Liver (tissue), 9 donors: ENCODE results near the gene GCDH. TPM values are rescaled to one million over a fixed set of nuclear protein-coding genes. Genes with fewer than 3 reads are reported as not detected.

Experiments
- DNase-seq: peaks from one replicate; pipeline ENCODE4 v3.0.0-alpha.2; 2017; ENCODE audit warnings: low spot score
- H3K27ac ChIP-seq, 2 donors: one replicate each; pipeline ENCODE4 v1.7.0; 2013; ENCODE audit warnings: inconsistent platforms in 2 of 2, low read length in 2 of 2, control low read depth in 1 of 2, low read depth in 1 of 2, mild to moderate bottlenecking in 1 of 2
- H3K27me3 ChIP-seq, 4 donors: one replicate each; pipeline versions ENCODE4 v1.6.1 to v1.7.0; 2013; ENCODE audit warnings: low read length in 3 of 4, inconsistent platforms in 1 of 4, mild to moderate bottlenecking in 1 of 4, moderate library complexity in 1 of 4; ENCODE audit not compliant: control insufficient read depth in 4 of 4, insufficient read depth in 4 of 4
- H3K36me3 ChIP-seq, 4 donors: one replicate each; pipeline versions ENCODE4 v1.6.1 to v1.7.0; 2013; ENCODE audit warnings: low read length in 3 of 4, mild to moderate bottlenecking in 3 of 4, low read depth in 1 of 4, moderate library complexity in 1 of 4; ENCODE audit not compliant: control insufficient read depth in 4 of 4, insufficient read depth in 3 of 4
- H3K4me1 ChIP-seq, 4 donors: one replicate each; pipeline versions ENCODE4 v1.6.1 to v1.7.0; 2013; ENCODE audit warnings: low read length in 3 of 4, mild to moderate bottlenecking in 3 of 4, moderate library complexity in 1 of 4; ENCODE audit not compliant: control insufficient read depth in 4 of 4, insufficient read depth in 4 of 4
- H3K4me3 ChIP-seq, 3 donors: one replicate each; pipeline versions ENCODE4 v1.6.1 to v1.7.0; 2013; ENCODE audit warnings: low read length in 3 of 3, control low read depth in 1 of 3, low read depth in 1 of 3, mild to moderate bottlenecking in 1 of 3
- H3K9ac ChIP-seq, 2 donors: one replicate each; pipeline ENCODE4 v1.7.0; 2013; ENCODE audit warnings: low read length in 2 of 2, mild to moderate bottlenecking in 2 of 2, moderate library complexity in 2 of 2, control low read depth in 1 of 2, low read depth in 1 of 2
- H3K9me3 ChIP-seq, 4 donors: one replicate each; pipeline versions ENCODE4 v1.6.1 to v1.7.0; 2013; ENCODE audit warnings: low read length in 3 of 4; ENCODE audit not compliant: control insufficient read depth in 4 of 4
- EGR1 ChIP-seq, 2 donors: IDR thresholded peaks; 2 replicates each; pipeline ENCODE4 v1.6.1; 2016 to 2018; ENCODE audit warnings: antibody characterized with exemption in 2 of 2, low read depth in 2 of 2
- FOXA1 ChIP-seq: IDR thresholded peaks from 2 replicates; pipeline ENCODE4 v1.6.1; 2016; ENCODE audit warnings: antibody characterized with exemption
- FOXA2 ChIP-seq: IDR thresholded peaks from 2 replicates; pipeline ENCODE4 v1.6.1; 2016; ENCODE audit warnings: antibody characterized with exemption
- HNF4A ChIP-seq, 2 donors: conservative IDR thresholded peaks; 2 replicates each; pipeline ENCODE4 v1.6.1; 2016; ENCODE audit warnings: antibody characterized with exemption in 2 of 2, mild to moderate bottlenecking in 2 of 2
- HNF4G ChIP-seq: IDR thresholded peaks from 2 replicates; pipeline ENCODE4 v1.6.1; 2016; ENCODE audit warnings: antibody characterized with exemption
- JUND ChIP-seq, 2 donors: IDR thresholded peaks; 2 replicates each; pipeline ENCODE4 v1.6.1; 2016; ENCODE audit warnings: antibody characterized with exemption in 2 of 2
- NR2F2 ChIP-seq: IDR thresholded peaks from 2 replicates; pipeline ENCODE4 v1.6.1; 2016; ENCODE audit warnings: antibody characterized with exemption
- RAD21 ChIP-seq, 2 donors: IDR thresholded peaks; 2 replicates each; pipeline ENCODE4 v1.6.1; 2016; ENCODE audit warnings: antibody characterized with exemption in 2 of 2, mild to moderate bottlenecking in 2 of 2
- RXRA ChIP-seq, 2 donors: IDR thresholded peaks; 2 replicates each; pipeline ENCODE4 v1.6.1; 2017 to 2018; ENCODE audit warnings: antibody characterized with exemption in 2 of 2, mild to moderate bottlenecking in 1 of 2
- SP1 ChIP-seq: IDR thresholded peaks from 2 replicates; pipeline ENCODE4 v1.6.1; 2018; ENCODE audit warnings: antibody characterized with exemption, mild to moderate bottlenecking
- TAF1 ChIP-seq: conservative IDR thresholded peaks from 2 replicates; pipeline ENCODE4 v1.6.1; 2016; ENCODE audit warnings: antibody characterized with exemption, mild to moderate bottlenecking
- YY1 ChIP-seq: IDR thresholded peaks from 2 replicates; pipeline ENCODE4 v1.6.1; 2016; ENCODE audit warnings: antibody characterized with exemption, mild to moderate bottlenecking
- WGBS: extraction: QIAGEN DNeasy Blood & Tissue Kit; methylation state at CpG from one replicate; pipeline ENCODE4 v1.1.7; 2013; 5-methylcytosine and 5-hydroxymethylcytosine counted together
- polyA plus RNA-seq, 2 donors: library from polyadenylated mRNA; stranded (reverse) in 1 of 2; unstranded in 1 of 2; fragments of 200-250 nt in 1 of 2; fragments of >200 nt in 1 of 2; fragmentation: Nextera tagmentation in 1 of 2; extraction: Ambion mirVana in 1 of 2; gene quantifications; one replicate each; pipeline versions ENCODE4 v1.2.1 to v1.2.3, GENCODE V29; 2013 to 2015
- total RNA-seq, 2 donors: library from RNA; depleted of rRNA; stranded (reverse); fragments of >200 nt; gene quantifications; one replicate each; pipeline ENCODE4 v1.2.3, GENCODE V29; 2014
- TF ChIP-seq, protein P1 (sequence below): IDR thresholded peaks from 2 replicates; pipeline ENCODE4 v1.6.1; 2016; ENCODE audit warnings: antibody characterized with exemption, mild to moderate bottlenecking
- TF ChIP-seq, protein P2 (sequence below): IDR thresholded peaks from 2 replicates; pipeline ENCODE4 v1.6.1; 2016; ENCODE audit warnings: antibody characterized with exemption
- TF ChIP-seq, protein P3 (sequence below): IDR thresholded peaks from 2 replicates; pipeline ENCODE4 v1.6.1; 2016; ENCODE audit warnings: antibody characterized with exemption
- TF ChIP-seq, protein P4 (sequence below): IDR thresholded peaks from 2 replicates; pipeline ENCODE4 v1.6.1; 2016; ENCODE audit warnings: antibody characterized with exemption
- donor health status: healthy.
- donor health status: healthy.
- donor health status: healthy.
- donor health status: healthy.
- donor health status: healthy.

GCDH gene
- total and polyA plus RNA-seq, 4 donors, result 65.8 to 118 (median 78.1) TPM

DNA sequence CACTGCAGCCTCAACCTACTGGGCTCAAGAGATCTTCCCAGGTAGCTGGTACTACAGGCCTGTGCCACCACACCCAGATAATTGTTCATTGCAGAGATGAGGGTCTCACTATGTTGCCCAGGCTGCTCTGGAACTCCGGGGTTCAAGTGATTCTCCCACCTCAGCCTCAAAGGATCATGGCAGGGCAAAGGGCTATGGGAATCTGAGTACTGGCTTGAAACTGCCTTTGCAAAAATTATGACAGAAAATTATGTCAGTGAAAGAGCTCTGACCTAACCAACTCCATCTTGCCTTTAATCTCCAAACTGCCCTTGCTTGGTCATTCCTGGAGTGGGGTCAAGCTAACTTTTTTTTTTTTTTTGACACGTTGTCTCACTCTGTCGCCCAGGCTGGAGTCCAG lies 8.4 kb upstream of the GCDH start:
- H3K9me3 ChIP-seq, result peaks cover 5 to 21% (median 12%) of the 10 kb centered on the region in 4 donors
- TF ChIP-seq RAD21 (IDR thresholded peaks at IDR 0.05) (no peak), JUND (IDR thresholded peaks at IDR 0.05) (no peak), SP1 (no peak), EGR1 (IDR thresholded peaks at IDR 0.05; ENCODE audit: low read depth in 2 of 2) (no peak), YY1 (no peak), FOXA1 (no peak), NR2F2 (no peak)
- TF ChIP-seq, protein P1, sequence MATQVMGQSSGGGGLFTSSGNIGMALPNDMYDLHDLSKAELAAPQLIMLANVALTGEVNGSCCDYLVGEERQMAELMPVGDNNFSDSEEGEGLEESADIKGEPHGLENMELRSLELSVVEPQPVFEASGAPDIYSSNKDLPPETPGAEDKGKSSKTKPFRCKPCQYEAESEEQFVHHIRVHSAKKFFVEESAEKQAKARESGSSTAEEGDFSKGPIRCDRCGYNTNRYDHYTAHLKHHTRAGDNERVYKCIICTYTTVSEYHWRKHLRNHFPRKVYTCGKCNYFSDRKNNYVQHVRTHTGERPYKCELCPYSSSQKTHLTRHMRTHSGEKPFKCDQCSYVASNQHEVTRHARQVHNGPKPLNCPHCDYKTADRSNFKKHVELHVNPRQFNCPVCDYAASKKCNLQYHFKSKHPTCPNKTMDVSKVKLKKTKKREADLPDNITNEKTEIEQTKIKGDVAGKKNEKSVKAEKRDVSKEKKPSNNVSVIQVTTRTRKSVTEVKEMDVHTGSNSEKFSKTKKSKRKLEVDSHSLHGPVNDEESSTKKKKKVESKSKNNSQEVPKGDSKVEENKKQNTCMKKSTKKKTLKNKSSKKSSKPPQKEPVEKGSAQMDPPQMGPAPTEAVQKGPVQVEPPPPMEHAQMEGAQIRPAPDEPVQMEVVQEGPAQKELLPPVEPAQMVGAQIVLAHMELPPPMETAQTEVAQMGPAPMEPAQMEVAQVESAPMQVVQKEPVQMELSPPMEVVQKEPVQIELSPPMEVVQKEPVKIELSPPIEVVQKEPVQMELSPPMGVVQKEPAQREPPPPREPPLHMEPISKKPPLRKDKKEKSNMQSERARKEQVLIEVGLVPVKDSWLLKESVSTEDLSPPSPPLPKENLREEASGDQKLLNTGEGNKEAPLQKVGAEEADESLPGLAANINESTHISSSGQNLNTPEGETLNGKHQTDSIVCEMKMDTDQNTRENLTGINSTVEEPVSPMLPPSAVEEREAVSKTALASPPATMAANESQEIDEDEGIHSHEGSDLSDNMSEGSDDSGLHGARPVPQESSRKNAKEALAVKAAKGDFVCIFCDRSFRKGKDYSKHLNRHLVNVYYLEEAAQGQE, result no peak
- TF ChIP-seq, protein P2, sequence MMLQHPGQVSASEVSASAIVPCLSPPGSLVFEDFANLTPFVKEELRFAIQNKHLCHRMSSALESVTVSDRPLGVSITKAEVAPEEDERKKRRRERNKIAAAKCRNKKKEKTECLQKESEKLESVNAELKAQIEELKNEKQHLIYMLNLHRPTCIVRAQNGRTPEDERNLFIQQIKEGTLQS, result no peak
- TF ChIP-seq, protein P3, sequence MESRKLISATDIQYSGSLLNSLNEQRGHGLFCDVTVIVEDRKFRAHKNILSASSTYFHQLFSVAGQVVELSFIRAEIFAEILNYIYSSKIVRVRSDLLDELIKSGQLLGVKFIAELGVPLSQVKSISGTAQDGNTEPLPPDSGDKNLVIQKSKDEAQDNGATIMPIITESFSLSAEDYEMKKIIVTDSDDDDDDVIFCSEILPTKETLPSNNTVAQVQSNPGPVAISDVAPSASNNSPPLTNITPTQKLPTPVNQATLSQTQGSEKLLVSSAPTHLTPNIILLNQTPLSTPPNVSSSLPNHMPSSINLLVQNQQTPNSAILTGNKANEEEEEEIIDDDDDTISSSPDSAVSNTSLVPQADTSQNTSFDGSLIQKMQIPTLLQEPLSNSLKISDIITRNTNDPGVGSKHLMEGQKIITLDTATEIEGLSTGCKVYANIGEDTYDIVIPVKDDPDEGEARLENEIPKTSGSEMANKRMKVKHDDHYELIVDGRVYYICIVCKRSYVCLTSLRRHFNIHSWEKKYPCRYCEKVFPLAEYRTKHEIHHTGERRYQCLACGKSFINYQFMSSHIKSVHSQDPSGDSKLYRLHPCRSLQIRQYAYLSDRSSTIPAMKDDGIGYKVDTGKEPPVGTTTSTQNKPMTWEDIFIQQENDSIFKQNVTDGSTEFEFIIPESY, result no peak
- H3K4me1 ChIP-seq, result peaks cover 2 to 23% (median 9%) of the 10 kb centered on the region in 4 donors
- H3K27me3 ChIP-seq, result peaks cover 0 to 6% (median 0%) of the 10 kb centered on the region in 4 donors
- 86% methylated on average over 3 of the region's 3 CpGs for WGBS
- H3K27ac ChIP-seq, result no peak overlapping the region
- DNase-seq, result no peak
- H3K4me3 ChIP-seq, result no peak overlapping the region
- peaks cover 0 to 5% (median 2%) of the 10 kb centered on the region in 4 donors for H3K36me3 ChIP-seq
- no peak overlapping the region for H3K9ac ChIP-seq

DNA sequence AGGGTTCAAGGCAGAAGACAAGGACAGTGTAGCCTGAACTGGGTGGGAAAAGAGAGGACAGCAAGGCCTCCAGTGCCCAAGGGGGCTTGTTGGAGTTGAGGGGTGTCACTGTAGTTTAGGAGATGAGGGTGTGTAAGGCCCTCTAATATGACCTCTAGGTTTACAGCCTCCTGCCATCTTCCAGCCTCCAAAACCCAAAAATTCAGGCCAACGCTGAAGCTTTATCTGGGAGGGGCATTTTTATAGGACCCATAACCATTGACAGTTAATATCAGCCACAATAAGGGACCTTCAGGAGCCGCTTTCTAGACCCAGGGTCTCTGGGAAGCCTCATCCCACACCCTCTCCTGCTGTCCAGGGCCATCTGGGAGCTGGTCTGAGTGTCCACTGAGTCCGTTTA lies 6.8 kb upstream of the GCDH start:
- H3K9ac ChIP-seq, result no peak overlapping the region
- H3K4me3 ChIP-seq, result no peak overlapping the region
- H3K4me1 ChIP-seq, result peaks cover 2 to 23% (median 9%) of the 10 kb centered on the region in 4 donors
- no peak overlapping the region for H3K27ac ChIP-seq
- WGBS, result 95% methylated on average over 3 of the region's 3 CpGs
- DNase-seq, result no peak
- H3K9me3 ChIP-seq, result peaks cover 5 to 21% (median 12%) of the 10 kb centered on the region in 4 donors
- TF ChIP-seq HNF4G, result no peak
- no peak for TF ChIP-seq SP1
- no peak for TF ChIP-seq FOXA1
- TF ChIP-seq RAD21 (IDR thresholded peaks at IDR 0.05), result no peak
- TF ChIP-seq, protein P2, result no peak
- TF ChIP-seq FOXA2, result no peak
- TF ChIP-seq, protein P4, sequence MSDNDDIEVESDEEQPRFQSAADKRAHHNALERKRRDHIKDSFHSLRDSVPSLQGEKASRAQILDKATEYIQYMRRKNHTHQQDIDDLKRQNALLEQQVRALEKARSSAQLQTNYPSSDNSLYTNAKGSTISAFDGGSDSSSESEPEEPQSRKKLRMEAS, result no peak
- no peak for TF ChIP-seq TAF1
- no peak for TF ChIP-seq RXRA (IDR thresholded peaks at IDR 0.05)
- TF ChIP-seq, protein P1, result no peak
- TF ChIP-seq HNF4A (conservative IDR thresholded peaks at IDR 0.05), result no peak
- no peaks in the 10 kb centered on the region for H3K36me3 ChIP-seq
- peaks cover 0 to 6% (median 0%) of the 10 kb centered on the region in 4 donors for H3K27me3 ChIP-seq
